ENCODE results near the gene RHBDD3.

The RHBDD3 gene

GRCh38 chr22:29309332-29310064 is 41.7 kb upstream of the RHBDD3 start:
- in situ Hi-C loops (cut with MboI; ENCODE audit: low sequenced_read_pairs, unreplicated experiment): no loop called here
- DNase-seq (ENCODE audit: low spot score): peak; percentile 36
- no peak for TF ChIP-seq CTCF (IDR thresholded peaks at IDR 0.05; ENCODE audit: borderline replicate concordance, control extremely low read depth, extremely low read depth, insufficient read depth, missing control alignments)

- TF ChIP-seq CTCF (IDR thresholded peaks at IDR 0.05; ENCODE audit: borderline replicate concordance, control extremely low read depth, extremely low read depth, insufficient read depth, missing control alignments): no peak
- in situ Hi-C loops (cut with MboI; ENCODE audit: low sequenced_read_pairs, unreplicated experiment): no loop called here
- peak; percentile 51 for DNase-seq (ENCODE audit: low spot score)
Measured at GRCh38 chr22:29308791-29309262, 41.0 kb upstream of the RHBDD3 start.

GRCh38 chr22:29308148-29308790 is 40.5 kb upstream of the RHBDD3 start:
- in situ Hi-C loops (cut with MboI; ENCODE audit: low sequenced_read_pairs, unreplicated experiment): no loop called here
- DNase-seq (ENCODE audit: low spot score): no peak
- no peak for TF ChIP-seq CTCF (IDR thresholded peaks at IDR 0.05; ENCODE audit: borderline replicate concordance, control extremely low read depth, extremely low read depth, insufficient read depth, missing control alignments)

- DNase-seq (ENCODE audit: low spot score): peak; percentile 41
- TF ChIP-seq CTCF (IDR thresholded peaks at IDR 0.05; ENCODE audit: borderline replicate concordance, control extremely low read depth, extremely low read depth, insufficient read depth, missing control alignments): no peak
- in situ Hi-C loops (cut with MboI; ENCODE audit: low sequenced_read_pairs, unreplicated experiment): no loop called here
Measured at GRCh38 chr22:29307596-29308147, 39.9 kb upstream of the RHBDD3 start.

- in situ Hi-C loops (cut with MboI; ENCODE audit: low sequenced_read_pairs, unreplicated experiment): no loop called here
- DNase-seq (ENCODE audit: low spot score): peak; percentile 63
- TF ChIP-seq CTCF (IDR thresholded peaks at IDR 0.05; ENCODE audit: borderline replicate concordance, control extremely low read depth, extremely low read depth, insufficient read depth, missing control alignments): no peak
Measured at GRCh38 chr22:29306835-29307595, 39.2 kb upstream of the RHBDD3 start.

GRCh38 chr22:29306175-29306834 is 38.5 kb upstream of the RHBDD3 start, which contains the start of gene GAS2L1:
GAS2L1 (plus strand) TSS chr22:29306650; CDS start chr22:29308106, 1,456 bp downstream.
- in situ Hi-C loops (cut with MboI; ENCODE audit: low sequenced_read_pairs, unreplicated experiment): no loop called here
- peak; percentile 82 for DNase-seq (ENCODE audit: low spot score)
- peak; percentile 23 for TF ChIP-seq CTCF (IDR thresholded peaks at IDR 0.05; ENCODE audit: borderline replicate concordance, control extremely low read depth, extremely low read depth, insufficient read depth, missing control alignments)

All from GM13976 (cell line).